Fibroblast of mammary gland (primary cell): ENCODE measurements around the gene COL15A1.
A peak's percentile ranks its signal among the peaks of the same experiment; 100 is the strongest.

Experiments
- DNase-seq: peaks from one replicate; pipeline ENCODE4 v3.0.0-alpha.2; 2010; ENCODE audit warnings: low read depth
- H3K4me3 ChIP-seq: 2 replicates; pipeline ENCODE4 v1.5.1; 2011; ENCODE audit warnings: low read depth, mild to moderate bottlenecking, low read length, moderate library complexity; ENCODE audit not compliant: control insufficient read depth
- CTCF ChIP-seq: conservative IDR thresholded peaks from 2 replicates; pipeline ENCODE4 v1.5.1; 2011; ENCODE audit warnings: low read depth, low read length, inconsistent platforms; ENCODE audit not compliant: control insufficient read depth, insufficient read depth

Gene COL15A1

GRCh38 chr9:98975838-98976237 lies 32.1 kb downstream of the COL15A1 start:
- no peak for DNase-seq
- TF ChIP-seq CTCF: no peak
- no peak overlapping the region for H3K4me3 ChIP-seq

GRCh38 chr9:98977246-98977714 lies 33.6 kb downstream of the COL15A1 start:
- TF ChIP-seq CTCF: no peak
- H3K4me3 ChIP-seq: no peak overlapping the region
- no peak for DNase-seq

GRCh38 chr9:98977813-98978212 lies 34.1 kb downstream of the COL15A1 start:
- DNase-seq: no peak
- H3K4me3 ChIP-seq: no peak overlapping the region
- TF ChIP-seq CTCF: no peak

- no peak for DNase-seq
- TF ChIP-seq CTCF: no peak
These were observed 34.5 kb downstream of the COL15A1 start for GRCh38 chr9:98978231-98978681.

GRCh38 chr9:98980291-98980690 lies 36.6 kb downstream of the COL15A1 start:
- no peak for TF ChIP-seq CTCF
- H3K4me3 ChIP-seq: no peak overlapping the region
- no peak for DNase-seq

More at GRCh38 chr9:98978231-98978681, 34.5 kb downstream of the COL15A1 start:
- H3K4me3 ChIP-seq: no peak overlapping the region

GRCh38 chr9:98983295-98984268 lies 39.9 kb downstream of the COL15A1 start:
- H3K4me3 ChIP-seq: no peak overlapping the region
- TF ChIP-seq CTCF: no peak
- peak; percentile 90 for DNase-seq
